ENCODE data around the gene SYT13.

Gene SYT13

GRCh38 chr11:45215098-45215865 is 70.9 kb downstream of the SYT13 start:
- DNase-seq, result no peak

GRCh38 chr11:45213717-45214116 is 72.4 kb downstream of the SYT13 start:
- no peak for DNase-seq

- no peak for DNase-seq
Observed at GRCh38 chr11:45213316-45213665, 72.8 kb downstream of the SYT13 start.

- no peak for DNase-seq
Observed at GRCh38 chr11:45212566-45213315, 73.4 kb downstream of the SYT13 start.

GRCh38 chr11:45211732-45212131 is 74.4 kb downstream of the SYT13 start:
- no peak for DNase-seq

- no peak for DNase-seq
Observed at GRCh38 chr11:45210846-45211245, 75.3 kb downstream of the SYT13 start.

GRCh38 chr11:45209891-45210699 is 76.0 kb downstream of the SYT13 start:
- peak; percentile 40 for DNase-seq

GRCh38 chr11:45209000-45209879 is 76.9 kb downstream of the SYT13 start:
- no peak for DNase-seq

- no peak for DNase-seq
Observed at GRCh38 chr11:45208135-45208534, 78.0 kb downstream of the SYT13 start.

- DNase-seq, result no peak
Observed at GRCh38 chr11:45205978-45206377, 80.2 kb downstream of the SYT13 start.

- DNase-seq, result no peak
Observed at GRCh38 chr11:45204761-45205160, 81.4 kb downstream of the SYT13 start.

GRCh38 chr11:45193695-45194094 is 92.4 kb downstream of the SYT13 start:
- DNase-seq, result peak; percentile 77
